ENCODE results near the gene AKAP14.
"Not testable (repeated sequence)": the region's sequence is repeated elsewhere in the genome, so short reads cannot be mapped to it uniquely, and the experiment has no call there.

The AKAP14 gene

GRCh38 chrX:119895843-119896326 lies at the start of gene AKAP14:
AKAP14 (plus strand) TSS chrX:119895893; CDS start chrX:119903224, 7,331 bp downstream.
- DNase-seq = no peak

- DNase-seq = peak; percentile 89
Measured at GRCh38 chrX:119852382-119853353, 43.0 kb upstream of the AKAP14 start, which contains the start of gene UPF3B. UPF3B (minus strand) TSS chrX:119852963; CDS start chrX:119852928, 35 bp downstream.

DNA sequence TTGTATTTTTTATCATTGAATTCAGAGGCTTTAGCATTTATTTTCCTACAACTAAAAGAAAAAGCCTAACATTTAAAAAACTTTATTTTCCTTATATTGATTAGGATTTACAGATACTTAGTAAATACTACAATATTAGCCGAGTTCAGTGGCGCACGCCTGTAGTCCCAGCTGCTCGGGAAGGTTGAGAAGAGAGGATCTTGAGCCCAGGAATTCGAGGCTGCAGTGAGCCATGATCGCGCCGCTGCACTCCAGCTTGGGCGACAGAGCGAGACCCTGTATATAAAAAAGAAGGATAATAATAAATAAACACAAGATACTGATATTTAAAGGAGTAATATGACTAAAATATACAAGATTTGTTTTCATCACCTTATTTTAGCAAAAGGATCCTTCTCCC lies 42.2 kb upstream of the AKAP14 start:
- no peak for DNase-seq

DNA sequence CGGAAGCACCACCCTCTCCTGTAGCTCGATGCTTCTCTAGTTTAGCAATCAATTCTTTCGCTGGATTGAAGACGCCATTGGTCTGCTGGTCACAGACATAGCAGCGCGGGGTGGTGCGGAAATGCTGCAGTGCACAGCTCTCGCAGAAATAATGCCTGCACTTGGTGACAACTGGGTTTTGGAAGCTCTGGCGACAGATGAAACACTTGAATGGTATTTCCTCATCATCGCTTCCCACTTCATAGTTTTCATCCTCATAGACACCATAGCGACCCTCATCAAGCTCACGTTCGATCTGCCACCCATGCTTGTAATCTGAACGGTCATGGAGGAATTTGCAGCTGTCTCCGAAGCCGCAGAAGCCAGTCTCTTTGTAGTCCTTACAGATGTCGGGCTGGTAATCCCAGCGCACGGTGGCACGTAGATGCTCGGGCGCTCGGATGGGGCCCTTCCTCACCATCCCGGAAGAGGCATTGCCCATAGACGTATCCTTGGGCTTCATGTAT lies 25.0 kb upstream of the AKAP14 start:
- peak; percentile 8 for DNase-seq

DNA sequence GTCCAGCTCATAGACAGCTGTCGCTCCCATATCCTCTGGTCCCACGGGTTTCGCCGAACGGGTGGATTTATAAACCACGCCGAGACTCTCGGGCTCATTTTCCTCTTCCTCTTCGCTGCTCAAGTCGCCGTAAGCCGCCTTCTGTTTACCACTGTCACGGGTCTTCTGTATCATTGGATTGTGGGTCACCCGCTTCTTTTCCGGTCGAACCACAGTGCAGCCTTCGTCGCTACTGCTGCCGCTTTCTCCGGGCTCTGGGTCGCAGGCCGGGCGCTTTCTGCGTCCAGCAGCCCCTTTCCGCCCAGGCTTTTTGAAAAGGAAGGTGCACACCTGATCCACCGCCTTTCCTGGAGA lies 24.5 kb upstream of the AKAP14 start:
- no peak for DNase-seq

GRCh38 chrX:119871599-119872395 lies 23.9 kb upstream of the AKAP14 start, which contains the start of the genes NDUFA1 and RNF113A:
NDUFA1 (plus strand) TSS chrX:119871832; CDS start chrX:119871912, 80 bp downstream.
RNF113A (minus strand) TSS chrX:119871733; CDS start chrX:119871613, 120 bp downstream.
- peak; percentile 77 for DNase-seq

- DNase-seq = no peak
Measured at GRCh38 chrX:119878740-119879139, 17.0 kb upstream of the AKAP14 start.

DNA sequence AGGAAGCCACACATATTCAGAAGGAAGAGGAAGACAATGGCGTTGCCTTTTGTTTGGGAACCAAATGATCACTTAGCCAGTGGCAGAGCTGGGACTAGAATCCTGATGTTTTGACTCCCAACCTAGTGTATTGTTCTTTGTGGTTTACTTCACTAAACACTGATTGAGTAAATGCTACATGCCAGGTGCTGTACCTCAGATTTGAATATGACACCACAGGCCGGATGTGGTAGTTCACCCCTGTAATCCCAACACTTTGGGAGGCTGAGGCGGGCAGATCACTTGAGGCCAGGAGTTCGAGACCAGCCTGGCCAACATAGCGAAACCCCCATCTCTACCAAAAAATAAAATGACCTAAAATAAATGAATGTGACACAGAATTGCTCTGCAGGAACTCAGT lies 15.6 kb upstream of the AKAP14 start:
- DNase-seq = no peak

DNA sequence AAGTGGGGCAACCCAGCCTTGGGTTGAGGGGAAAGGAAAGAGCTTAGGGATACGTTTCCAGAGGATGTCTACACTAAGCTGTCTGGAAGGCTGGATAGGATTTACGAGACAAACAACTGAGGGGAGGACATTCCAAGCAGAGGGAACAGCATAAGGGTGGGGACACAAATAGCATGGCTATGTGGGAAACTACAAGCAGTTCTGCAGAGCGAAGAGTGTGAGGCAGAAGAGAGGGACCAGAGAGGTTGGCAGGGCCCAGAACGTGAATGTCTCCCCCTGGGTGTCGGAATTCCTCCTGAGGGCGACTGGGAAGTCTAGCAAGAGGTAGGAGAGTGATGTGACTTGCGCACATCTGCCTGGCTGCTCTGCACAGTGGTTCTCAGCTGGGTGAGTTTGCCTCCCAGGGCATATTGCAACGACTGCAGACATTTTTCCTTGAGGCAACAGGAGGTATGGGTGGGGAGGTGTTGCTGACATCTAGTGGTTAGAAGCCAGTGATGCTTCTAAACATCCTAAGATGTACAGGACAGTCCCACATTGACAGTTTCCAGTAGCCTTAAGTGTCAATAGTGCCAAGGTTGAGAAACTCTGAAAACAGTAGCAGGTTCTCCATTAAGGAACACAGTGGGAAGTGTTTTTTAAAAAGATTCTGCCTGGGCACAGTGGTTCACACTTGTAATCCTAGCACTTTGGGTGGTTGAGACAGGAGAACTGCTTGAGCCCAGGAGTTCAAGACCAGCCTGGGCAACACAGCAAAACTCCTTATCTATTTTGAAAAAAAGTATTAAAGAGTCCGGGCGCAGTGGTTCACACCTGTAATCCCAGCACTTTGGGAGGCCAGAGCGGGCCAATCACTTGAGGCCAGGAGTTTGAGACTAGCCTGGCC lies 14.9 kb upstream of the AKAP14 start:
- DNase-seq = peak; percentile 7

GRCh38 chrX:119885554-119886428 lies 9.9 kb upstream of the AKAP14 start:
- no peak for DNase-seq

GRCh38 chrX:119887721-119888425 lies 7.8 kb upstream of the AKAP14 start:
- peak; percentile 21 for DNase-seq

GRCh38 chrX:119890626-119891025 lies 5.1 kb upstream of the AKAP14 start:
- not testable (repeated sequence) for DNase-seq

DNA sequence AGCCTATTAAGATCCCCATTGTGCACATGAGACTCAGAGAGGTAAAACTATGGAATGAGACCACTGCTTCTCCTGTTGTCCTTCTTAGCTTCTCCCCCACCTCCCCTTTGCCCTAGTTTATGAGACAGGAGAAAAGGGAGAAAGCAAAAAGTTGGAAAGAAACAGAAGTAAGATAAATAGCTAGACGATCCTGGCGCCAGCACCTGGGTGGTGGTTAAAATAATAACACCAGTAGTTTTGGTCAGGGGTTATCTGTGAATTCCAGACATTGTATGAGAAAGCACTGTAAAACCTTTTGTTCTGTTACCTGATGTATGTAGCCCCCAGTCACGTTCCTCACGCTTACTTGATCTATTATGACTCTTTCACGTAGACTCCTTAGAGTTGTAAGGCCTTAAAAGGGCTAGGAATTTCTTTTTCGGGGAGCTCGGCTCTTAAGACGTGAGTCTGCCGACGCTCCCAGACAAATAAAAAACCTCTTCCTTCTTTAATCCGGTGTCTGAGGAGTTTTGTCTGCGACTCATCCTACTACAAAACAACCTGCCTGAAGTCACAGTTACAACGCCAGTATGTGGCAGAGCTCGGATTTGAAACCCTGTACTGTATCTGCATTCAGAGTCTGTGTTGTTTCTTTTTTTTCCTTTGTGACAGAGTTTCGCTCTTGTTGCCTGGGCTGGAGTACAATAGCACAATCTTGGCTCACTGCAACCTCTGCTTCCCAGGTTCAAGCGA lies 3.6 kb upstream of the AKAP14 start:
- DNase-seq = not testable (repeated sequence)

- DNase-seq = no peak
Measured at GRCh38 chrX:119899125-119899524, 3.4 kb downstream of the AKAP14 start.

GRCh38 chrX:119900976-119901375 lies 5.3 kb downstream of the AKAP14 start:
- no peak for DNase-seq

GRCh38 chrX:119916310-119916709 lies 20.6 kb downstream of the AKAP14 start:
- no peak for DNase-seq

DNA sequence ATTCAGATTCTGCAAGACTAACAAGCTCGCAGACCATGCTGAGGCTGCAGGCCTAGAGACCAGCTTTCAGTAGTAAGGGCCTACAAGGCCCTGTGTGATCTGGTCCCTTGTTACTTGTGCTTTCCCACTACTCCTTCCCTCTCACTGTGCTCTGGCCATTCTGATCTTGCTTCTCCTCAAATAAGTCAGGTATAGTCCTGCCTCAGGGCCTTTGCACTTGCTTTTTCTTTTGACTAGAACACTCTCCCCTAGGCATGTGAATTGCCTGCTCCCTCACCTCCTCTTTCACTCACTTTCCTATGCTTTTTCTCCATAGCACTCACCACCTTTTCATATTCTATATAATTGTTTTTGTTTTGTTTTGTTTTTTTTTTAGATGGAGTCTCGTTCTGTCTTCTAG lies 22.2 kb downstream of the AKAP14 start:
- DNase-seq = no peak

- no peak for DNase-seq
Measured at GRCh38 chrX:119919835-119920585, 24.3 kb downstream of the AKAP14 start.

- not testable (repeated sequence) for DNase-seq
Measured at GRCh38 chrX:119922391-119922790, 26.7 kb downstream of the AKAP14 start.

All from activated CD4-positive, alpha-beta T cell treated with anti-CD3 and anti-CD28 coated beads for 1 hour (primary cell).